ENCODE data around the gene SCAPER.

SCAPER gene

DNA sequence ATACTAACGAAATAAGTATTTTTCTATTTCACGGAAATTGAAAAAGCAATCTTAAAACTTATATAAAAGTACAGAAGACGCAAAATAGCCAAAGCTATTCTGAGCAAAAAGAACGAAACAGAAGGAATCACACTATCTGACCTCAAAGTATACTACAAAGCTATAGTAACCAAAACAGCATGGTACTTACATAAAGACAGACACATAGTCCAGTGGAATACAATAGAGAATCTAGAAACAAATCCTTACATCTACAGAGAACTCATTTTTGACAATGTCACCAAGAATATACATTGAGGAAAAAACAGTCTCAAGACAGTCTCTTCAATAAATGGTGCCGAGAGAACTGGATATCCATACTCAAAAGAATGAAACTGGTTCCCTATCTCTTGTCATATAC is 322.6 kb downstream of the SCAPER start:
- TF ChIP-seq FOXP2 (optimal IDR thresholded peaks at IDR 0.05; ENCODE audit: borderline replicate concordance, extremely low read depth, extremely low read length, insufficient read depth) (no peak), POLR2AphosphoS5 (IDR thresholded peaks at IDR 0.05; ENCODE audit: low read depth, low read length) (no peak), TAF1 (IDR thresholded peaks at IDR 0.05; ENCODE audit: borderline replicate concordance, insufficient read depth, low read length) (no peak), SIN3A (IDR thresholded peaks at IDR 0.05; ENCODE audit: borderline replicate concordance, insufficient read depth, low read length) (no peak)
- TF ChIP-seq, protein P1, sequence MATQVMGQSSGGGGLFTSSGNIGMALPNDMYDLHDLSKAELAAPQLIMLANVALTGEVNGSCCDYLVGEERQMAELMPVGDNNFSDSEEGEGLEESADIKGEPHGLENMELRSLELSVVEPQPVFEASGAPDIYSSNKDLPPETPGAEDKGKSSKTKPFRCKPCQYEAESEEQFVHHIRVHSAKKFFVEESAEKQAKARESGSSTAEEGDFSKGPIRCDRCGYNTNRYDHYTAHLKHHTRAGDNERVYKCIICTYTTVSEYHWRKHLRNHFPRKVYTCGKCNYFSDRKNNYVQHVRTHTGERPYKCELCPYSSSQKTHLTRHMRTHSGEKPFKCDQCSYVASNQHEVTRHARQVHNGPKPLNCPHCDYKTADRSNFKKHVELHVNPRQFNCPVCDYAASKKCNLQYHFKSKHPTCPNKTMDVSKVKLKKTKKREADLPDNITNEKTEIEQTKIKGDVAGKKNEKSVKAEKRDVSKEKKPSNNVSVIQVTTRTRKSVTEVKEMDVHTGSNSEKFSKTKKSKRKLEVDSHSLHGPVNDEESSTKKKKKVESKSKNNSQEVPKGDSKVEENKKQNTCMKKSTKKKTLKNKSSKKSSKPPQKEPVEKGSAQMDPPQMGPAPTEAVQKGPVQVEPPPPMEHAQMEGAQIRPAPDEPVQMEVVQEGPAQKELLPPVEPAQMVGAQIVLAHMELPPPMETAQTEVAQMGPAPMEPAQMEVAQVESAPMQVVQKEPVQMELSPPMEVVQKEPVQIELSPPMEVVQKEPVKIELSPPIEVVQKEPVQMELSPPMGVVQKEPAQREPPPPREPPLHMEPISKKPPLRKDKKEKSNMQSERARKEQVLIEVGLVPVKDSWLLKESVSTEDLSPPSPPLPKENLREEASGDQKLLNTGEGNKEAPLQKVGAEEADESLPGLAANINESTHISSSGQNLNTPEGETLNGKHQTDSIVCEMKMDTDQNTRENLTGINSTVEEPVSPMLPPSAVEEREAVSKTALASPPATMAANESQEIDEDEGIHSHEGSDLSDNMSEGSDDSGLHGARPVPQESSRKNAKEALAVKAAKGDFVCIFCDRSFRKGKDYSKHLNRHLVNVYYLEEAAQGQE (IDR thresholded peaks at IDR 0.05; ENCODE audit: insufficient read depth in 1 of 2, low read depth in 2 of 2, low read length in 2 of 2), result no peak

DNA sequence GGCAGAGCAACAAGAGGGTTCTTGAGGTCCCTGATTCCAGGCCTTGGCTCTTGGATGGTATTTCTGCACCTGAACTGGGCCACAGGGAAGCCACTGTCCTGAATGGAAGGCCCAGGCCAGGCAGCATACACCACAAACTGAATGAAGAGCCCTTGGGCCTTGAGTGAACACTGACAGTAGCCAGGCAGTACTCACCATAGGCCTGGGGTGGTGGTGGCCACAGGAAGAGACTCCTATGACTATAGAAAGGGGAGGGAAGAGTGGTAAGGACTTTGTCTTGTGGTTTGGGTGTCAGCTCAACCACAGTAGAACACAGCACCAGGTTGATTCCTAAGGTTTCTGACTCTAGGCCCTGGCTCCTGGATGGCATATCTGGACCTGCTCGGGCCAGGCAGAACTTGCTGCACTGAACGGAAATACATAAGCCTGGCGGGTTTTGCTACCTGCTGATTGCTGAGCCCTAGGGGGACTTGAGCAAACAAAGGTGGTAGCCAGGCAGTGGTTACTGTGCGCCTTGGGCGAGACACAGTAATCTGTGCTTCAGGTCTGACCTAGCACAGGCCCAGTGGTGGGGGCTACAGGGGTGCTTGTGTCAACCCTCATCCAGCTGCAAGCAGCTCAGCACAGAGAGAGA is 327.1 kb downstream of the SCAPER start:
- TF ChIP-seq, protein P1 (IDR thresholded peaks at IDR 0.05; ENCODE audit: insufficient read depth in 1 of 2, low read depth in 2 of 2, low read length in 2 of 2), result no peak
- TF ChIP-seq TAF1 (IDR thresholded peaks at IDR 0.05; ENCODE audit: borderline replicate concordance, insufficient read depth, low read length) (no peak), SIN3A (IDR thresholded peaks at IDR 0.05; ENCODE audit: borderline replicate concordance, insufficient read depth, low read length) (no peak), FOXP2 (optimal IDR thresholded peaks at IDR 0.05; ENCODE audit: borderline replicate concordance, extremely low read depth, extremely low read length, insufficient read depth) (no peak), POLR2AphosphoS5 (IDR thresholded peaks at IDR 0.05; ENCODE audit: low read depth, low read length) (no peak)

DNA sequence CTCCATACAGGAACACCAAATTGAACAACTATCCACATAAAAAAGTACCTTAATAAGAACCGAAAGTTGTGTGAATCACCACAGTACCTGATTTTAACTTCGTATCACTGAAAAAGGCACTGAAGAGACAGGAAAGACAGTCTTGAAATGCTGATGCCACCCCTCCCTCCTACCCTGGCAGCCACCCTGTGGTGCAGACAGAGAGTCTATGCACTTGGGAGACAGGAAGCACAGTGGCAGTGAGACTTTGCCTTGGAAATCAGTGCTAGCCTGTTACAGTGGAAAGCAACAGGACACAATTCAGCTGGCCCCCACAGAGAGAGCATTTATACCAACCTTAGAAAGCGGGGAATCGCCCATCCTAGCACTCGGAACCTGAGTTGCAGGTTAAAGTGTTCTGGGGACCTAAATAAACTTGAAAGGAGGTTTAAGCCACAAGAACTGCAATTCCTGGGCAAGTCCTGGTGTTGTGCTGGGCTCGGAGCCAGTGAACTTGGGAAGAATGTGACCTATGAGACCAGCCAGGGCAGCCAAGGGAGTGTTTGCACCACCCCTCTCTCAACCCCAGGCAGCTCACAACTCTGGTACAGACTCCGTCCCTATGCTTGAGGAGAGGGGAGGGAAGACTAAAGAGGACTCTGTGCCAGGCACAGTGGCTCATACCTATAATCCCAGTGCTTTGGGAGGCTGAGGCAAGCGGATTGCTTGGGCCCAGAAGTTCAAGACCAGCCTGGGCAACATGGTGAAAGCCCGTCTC is 328.4 kb downstream of the SCAPER start:
- TF ChIP-seq, protein P1 (IDR thresholded peaks at IDR 0.05; ENCODE audit: insufficient read depth in 1 of 2, low read depth in 2 of 2, low read length in 2 of 2), result no peak
- TF ChIP-seq POLR2AphosphoS5 (IDR thresholded peaks at IDR 0.05; ENCODE audit: low read depth, low read length), result no peak
- TF ChIP-seq SIN3A (IDR thresholded peaks at IDR 0.05; ENCODE audit: borderline replicate concordance, insufficient read depth, low read length), result no peak
- TF ChIP-seq FOXP2 (optimal IDR thresholded peaks at IDR 0.05; ENCODE audit: borderline replicate concordance, extremely low read depth, extremely low read length, insufficient read depth), result no peak
- TF ChIP-seq TAF1 (IDR thresholded peaks at IDR 0.05; ENCODE audit: borderline replicate concordance, insufficient read depth, low read length), result no peak

DNA sequence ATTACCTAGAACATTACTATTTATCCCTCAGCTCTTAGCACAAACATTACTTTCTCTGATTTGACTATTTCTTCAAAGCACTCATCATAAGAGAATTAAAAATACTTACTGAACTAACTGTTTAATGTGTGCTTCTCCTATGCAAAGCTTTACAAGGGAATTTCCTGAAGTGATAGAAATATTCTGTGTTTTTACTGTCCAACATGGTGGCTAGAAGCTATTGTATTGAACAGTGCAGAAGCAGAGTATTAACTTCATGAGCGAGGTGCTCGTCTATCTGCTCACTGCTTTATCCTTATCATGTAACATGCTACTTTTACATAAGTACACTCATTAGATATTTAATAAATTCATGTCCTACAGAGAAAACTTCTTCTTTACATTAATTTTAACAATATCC is 329.5 kb downstream of the SCAPER start:
- TF ChIP-seq SIN3A (IDR thresholded peaks at IDR 0.05; ENCODE audit: borderline replicate concordance, insufficient read depth, low read length) (no peak), TAF1 (IDR thresholded peaks at IDR 0.05; ENCODE audit: borderline replicate concordance, insufficient read depth, low read length) (no peak), POLR2AphosphoS5 (IDR thresholded peaks at IDR 0.05; ENCODE audit: low read depth, low read length) (no peak)

DNA sequence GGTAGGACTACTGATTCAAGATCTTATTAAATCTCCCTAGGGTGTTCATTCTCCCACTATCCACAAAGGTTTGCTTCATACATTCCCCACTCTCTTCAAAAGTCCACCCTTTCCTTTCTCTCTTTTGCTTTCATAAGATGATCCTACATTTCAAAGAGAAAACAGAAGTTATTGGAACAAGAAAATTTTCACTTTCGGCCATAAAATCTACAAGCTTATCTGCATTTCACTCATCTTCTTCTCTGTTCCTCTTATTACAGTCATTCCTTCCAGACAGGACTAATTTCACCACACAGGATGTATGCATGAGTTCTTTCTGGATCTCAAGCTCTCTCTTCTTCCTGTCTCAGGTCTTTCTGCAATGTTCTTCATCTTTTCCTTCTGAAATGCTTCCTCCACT is 329.9 kb downstream of the SCAPER start:
- TF ChIP-seq, protein P1 (IDR thresholded peaks at IDR 0.05; ENCODE audit: insufficient read depth in 1 of 2, low read depth in 2 of 2, low read length in 2 of 2), result no peak
- TF ChIP-seq FOXP2 (optimal IDR thresholded peaks at IDR 0.05; ENCODE audit: borderline replicate concordance, extremely low read depth, extremely low read length, insufficient read depth) (no peak), TAF1 (IDR thresholded peaks at IDR 0.05; ENCODE audit: borderline replicate concordance, insufficient read depth, low read length) (no peak), SIN3A (IDR thresholded peaks at IDR 0.05; ENCODE audit: borderline replicate concordance, insufficient read depth, low read length) (no peak), POLR2AphosphoS5 (IDR thresholded peaks at IDR 0.05; ENCODE audit: low read depth, low read length) (no peak)

Data from PFSK-1 (cell line).